Activated CD4-positive, alpha-beta T cell treated with anti-CD3 and anti-CD28 coated beads, Interleukin-2, Interleukin-4, amounts not matched to agents 100 ng/mL and 50 ng/mL, durations not matched to agents 16 hours and 8 hours (primary cell): ENCODE measurements around the gene SRPX2.

ENCODE experiments used
- DNase-seq: peaks from one replicate; pipeline ENCODE4 v3.0.0-alpha.2; 2020; ENCODE audit warnings: low spot score

SRPX2 gene

DNA sequence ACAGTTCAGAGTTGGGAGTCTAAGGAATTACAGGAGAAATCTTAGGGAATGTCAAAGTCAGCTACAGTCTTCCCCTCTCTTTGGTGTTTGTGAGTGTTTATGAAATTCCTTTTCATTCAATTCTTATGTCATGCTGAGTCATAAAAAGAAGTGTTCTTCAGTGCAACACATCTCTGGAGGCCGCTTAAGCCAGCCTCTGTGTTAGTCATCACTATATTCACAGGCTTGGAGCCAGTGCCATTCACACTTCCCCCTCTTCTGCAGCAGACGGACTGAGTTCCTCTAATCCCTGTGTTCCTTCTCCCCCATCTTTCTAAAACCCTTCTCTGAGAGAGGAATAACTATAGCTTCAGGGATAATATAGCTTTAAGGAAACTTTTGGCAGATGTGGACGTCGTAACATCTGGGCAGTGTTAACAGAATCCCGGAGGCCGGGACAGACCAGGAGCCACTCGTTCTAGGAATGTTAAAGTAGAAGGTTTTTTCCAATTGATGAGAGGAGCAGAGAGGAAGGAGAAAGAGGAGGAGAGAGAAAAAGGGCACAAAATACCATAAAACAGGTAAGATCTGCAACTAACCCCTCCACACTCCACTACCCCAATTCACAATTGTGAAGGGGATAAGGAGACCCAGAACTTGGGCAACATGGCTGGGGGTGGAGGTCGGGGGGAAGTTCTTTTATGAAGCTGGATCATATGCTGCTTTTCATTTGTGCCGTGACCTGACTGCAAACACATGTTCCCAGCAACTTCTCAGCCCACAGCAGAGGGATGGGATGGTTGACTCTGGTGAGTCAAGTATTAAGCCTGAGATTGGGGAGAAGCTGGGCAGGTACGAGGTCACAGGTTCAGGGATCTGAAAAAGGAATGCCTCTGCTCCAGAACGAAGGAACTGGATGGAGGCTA, at the start of gene SRPX2:
Gene SRPX2 (plus strand): TSS at position 244 of the 905 bp plus-strand sequence. CDS start 2,124 bp downstream, outside the sequence.
- no peak for DNase-seq

- DNase-seq: no peak
Observed at GRCh38 chrX:100596601-100597000, 47.4 kb upstream of the SRPX2 start.

- no peak for DNase-seq
Observed at GRCh38 chrX:100599456-100599855, 44.5 kb upstream of the SRPX2 start.

DNA sequence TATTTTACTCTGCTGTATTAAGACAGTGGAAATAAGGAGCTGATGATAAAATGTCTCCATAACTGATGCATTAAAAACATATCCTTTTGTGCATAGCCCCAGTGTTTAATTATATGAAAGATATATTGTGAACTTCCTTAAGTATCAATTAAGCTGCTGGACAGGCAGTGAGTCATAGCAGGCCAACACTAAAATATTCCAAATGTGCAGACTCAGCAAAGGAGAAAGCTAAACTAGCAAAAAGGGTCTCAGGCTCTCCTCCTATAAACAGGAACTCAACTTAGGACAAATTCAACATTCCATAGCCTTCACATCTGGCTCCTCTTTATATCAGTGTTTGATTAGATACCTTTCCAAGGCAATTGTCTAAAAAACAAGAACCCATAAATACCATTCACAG, 43.7 kb upstream of the SRPX2 start:
- no peak for DNase-seq

GRCh38 chrX:100600758-100601157, 43.2 kb upstream of the SRPX2 start:
- no peak for DNase-seq

DNA sequence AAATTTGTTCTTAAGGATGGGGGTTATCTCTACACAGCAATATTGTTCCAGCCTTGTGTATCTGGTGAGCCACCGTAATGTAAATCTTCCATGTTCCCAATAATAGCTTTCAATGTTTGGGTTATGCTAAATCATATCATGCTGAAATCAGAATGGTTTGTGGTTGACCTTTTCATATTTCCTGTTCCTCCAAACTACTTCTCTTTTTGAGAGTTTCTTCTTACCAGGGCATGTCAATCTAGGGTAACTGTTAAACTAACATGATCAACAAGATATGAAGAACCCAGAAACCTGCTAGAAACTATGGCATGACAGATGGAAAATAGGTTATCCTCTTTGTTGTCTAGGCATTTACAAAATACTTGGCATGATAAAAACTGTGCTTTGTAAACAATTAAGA, 37.2 kb upstream of the SRPX2 start:
- DNase-seq: no peak

GRCh38 chrX:100609591-100609990, 34.4 kb upstream of the SRPX2 start:
- no peak for DNase-seq

- DNase-seq: no peak
Observed at GRCh38 chrX:100611951-100612350, 32.0 kb upstream of the SRPX2 start.

DNA sequence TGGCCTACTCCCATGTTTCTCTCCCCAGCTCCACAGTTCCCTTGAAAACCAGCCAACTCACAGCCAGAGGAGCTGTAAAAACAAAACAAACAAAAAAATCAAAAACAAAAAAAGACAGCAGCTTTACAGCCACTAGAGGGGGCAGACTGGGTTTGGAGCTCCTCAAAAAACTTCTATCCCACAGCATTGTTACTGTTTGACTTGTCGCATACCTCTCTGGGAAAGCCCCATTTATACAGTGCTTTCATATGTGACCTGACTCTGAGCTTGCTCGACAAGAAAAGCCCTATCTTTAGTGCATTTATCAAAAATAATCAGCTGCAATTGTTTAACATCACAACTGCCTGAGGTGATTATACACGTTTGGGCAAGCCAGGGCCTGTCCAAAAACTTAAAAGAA, 29.0 kb upstream of the SRPX2 start:
- peak; percentile 50 for DNase-seq

DNA sequence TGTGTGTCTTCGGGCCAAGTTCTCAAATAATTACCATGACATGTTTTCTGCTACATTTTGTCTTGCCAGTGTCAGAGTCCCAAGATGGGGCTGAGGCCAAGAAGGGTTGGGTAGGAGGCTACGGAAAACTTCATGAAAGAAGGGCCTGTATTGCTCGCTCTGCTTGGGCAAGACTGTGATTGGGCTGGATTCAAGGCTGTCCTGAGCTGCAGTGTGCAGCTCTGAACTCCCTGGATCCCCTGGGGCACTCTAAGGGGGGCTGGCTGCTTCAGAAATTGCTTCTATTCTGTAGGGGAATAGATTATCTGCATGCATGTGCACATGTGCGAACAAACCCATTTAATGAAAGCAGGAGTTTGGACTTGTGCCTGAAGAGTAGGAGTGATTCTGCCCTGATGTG, 21.0 kb upstream of the SRPX2 start:
- no peak for DNase-seq

DNA sequence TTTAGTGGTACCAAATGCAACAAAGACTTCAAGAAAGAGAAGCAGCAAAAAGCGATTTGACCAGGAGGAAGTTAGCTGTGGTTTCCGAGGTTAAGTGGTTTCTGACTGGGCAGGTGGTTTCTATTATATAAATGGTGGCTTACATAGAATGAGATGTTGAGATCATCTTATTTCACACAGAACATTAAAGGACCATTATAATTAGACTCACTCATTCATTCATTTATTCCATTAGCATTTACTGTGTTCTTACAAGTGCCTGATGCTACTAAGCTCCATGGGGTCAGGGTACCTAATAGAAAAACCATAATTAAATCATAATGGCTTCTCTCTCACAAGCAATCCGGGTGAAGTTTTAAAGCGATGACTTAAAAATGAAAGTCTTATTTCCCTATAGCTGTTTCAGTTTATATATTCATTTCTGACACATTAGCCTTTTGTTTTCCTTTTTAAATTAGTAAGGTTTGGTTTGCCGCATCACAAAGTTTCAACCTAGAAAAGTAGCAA, 18.0 kb upstream of the SRPX2 start:
- DNase-seq: peak; percentile 69

DNA sequence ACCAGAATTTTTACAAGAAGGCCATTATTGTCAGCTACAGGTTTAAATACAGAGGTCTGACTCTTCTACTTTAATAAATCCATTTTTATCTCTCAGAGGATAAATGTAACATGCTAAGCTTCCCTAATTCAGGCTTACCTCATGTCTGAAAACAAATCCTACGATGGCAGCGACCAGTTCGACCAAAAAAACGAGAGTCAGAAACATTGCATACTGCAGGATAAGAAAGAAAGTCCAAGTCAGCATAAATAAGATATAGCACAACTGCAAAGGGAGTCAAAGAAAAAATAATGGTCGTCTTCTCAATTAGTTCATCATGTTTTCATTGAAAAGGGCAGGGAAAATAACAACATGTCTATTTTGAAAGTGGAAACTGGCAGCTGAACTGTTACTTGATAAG, 9.0 kb upstream of the SRPX2 start:
- DNase-seq: no peak

DNA sequence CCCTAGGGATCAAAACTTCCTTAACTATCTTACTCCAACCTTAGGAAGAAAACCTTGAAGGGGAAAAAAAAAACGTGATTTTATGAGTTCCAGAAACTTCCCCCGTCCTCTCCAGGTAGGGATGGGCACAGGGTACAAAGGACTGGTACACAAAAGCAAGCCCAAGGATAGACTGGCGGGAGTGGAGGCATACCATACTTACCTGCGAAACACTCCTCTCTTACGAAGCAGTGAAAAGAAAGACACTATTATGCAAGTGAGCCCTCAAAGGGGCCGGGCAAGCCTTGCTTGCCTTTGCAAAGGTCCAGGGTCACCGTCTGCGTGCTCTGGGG, 8.0 kb upstream of the SRPX2 start:
- no peak for DNase-seq

GRCh38 chrX:100636321-100636991, 7.5 kb upstream of the SRPX2 start, which contains the start of gene TSPAN6:
Gene TSPAN6 (minus strand): TSS chrX:100636806. CDS start chrX:100636694, 112 bp downstream.
- DNase-seq: peak; percentile 68

GRCh38 chrX:100642290-100642689, 1.7 kb upstream of the SRPX2 start:
- DNase-seq: no peak

GRCh38 chrX:100643212-100643611, 787 bp upstream of the SRPX2 start:
- DNase-seq: no peak

- DNase-seq: no peak
Observed at GRCh38 chrX:100645106-100645505, 1.1 kb downstream of the SRPX2 start.

DNA sequence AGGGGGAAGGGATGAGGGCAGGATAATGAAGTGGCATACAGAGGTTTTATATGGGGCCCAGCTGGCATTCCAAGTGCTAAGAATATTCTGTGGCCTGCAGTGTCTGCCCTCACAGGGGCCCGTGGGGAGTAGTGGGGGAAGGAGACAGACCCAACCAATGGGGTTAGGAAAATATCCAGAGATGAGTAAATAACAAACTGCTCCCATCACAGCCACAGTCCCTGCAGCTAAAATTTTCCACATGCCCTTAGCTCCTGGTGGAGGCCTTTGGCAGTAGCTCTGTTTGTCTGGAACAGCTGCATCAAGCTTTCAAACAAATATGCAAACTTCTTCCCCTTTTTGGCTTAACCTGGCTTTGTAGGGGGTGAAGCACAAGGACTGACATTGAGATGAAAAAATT, 3.1 kb downstream of the SRPX2 start:
- DNase-seq: no peak

GRCh38 chrX:100647739-100648138, 3.7 kb downstream of the SRPX2 start:
- no peak for DNase-seq

DNA sequence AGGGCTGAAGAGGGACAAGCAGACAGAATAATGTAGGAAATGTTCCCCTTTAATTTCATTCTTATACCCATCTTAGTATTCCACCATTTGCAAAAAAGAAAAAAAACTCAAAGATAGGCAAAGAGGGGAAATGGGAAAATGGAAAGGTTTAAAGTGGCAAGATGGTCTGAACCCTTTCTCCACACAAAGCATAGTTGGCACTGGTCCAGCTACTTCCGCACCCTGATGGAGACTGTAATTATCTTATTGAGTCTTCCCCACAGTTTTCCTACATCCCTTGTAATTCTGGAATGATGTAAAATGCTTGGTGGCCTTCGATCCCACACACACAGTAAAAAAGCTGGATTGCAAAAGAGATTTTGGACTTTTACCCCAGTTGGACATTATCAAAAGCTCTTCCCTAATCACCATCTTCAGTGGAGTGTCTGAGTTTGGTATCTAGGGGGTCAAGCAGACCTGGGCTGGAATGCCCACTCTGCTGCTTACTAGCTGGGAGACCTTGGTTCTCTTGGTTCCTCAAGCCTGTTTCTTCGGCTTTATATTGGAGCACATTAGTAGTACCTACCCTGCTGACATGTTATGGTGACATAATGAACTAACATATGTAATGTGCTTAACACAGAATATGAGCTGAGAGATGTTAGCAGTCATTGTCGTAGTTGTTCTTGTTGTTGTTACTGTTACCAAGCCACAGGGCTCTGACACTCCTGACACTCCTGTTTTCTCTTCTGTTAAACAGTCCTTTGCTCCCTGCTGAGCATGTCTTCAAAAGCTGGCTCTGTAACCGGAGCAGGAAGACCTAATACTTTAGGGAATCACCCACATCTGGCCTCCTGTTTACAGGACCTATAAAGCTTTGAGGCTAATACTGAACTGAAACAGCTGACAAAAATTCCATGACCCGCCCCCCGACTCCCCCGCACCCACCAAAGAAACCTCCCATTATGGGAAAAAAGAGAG, 4.7 kb downstream of the SRPX2 start:
- no peak for DNase-seq

- no peak for DNase-seq
Observed at GRCh38 chrX:100649550-100650356, 5.8 kb downstream of the SRPX2 start.
